Neutrophil (primary cell): Measurements from ENCODE around the gene PPTC7.

Experiments used
- H3K27ac ChIP-seq: fragments of 200-600 bp; sonication (generic); 2 replicates; pipeline ENCODE4 v1.5.1; 2016; ENCODE audit warnings: mild to moderate bottlenecking, moderate library complexity
- H3K27me3 ChIP-seq: fragments of 200-600 bp; sonication (generic); 2 replicates; pipeline ENCODE4 v1.6.0; 2016; ENCODE audit warnings: mild to moderate bottlenecking
- H3K36me3 ChIP-seq: fragments of 200-600 bp; sonication (generic); 2 replicates; pipeline ENCODE4 v1.5.1; 2017
- H3K4me1 ChIP-seq, 2 experiments: fragments of 200-600 bp in 1 of 2; sonication (generic) in 1 of 2; 1 replicate in 1 of 2; 2 replicates in 1 of 2; pipeline versions ENCODE4 v1.5.1 to v1.6.1; 2013 to 2016; ENCODE audit warnings: low read depth in 1 of 2, low read length in 1 of 2, mild to moderate bottlenecking in 1 of 2, moderate library complexity in 1 of 2; ENCODE audit not compliant: control insufficient read depth in 1 of 2, insufficient read depth in 1 of 2
- H3K4me3 ChIP-seq, 2 experiments: fragments of 200-600 bp in 1 of 2; sonication (generic) in 1 of 2; 1 replicate in 1 of 2; 2 replicates in 1 of 2; pipeline ENCODE4 v1.5.1; 2013 to 2016; ENCODE audit warnings: low read depth in 1 of 2, low read length in 1 of 2, mild to moderate bottlenecking in 1 of 2, moderate library complexity in 1 of 2
- H3K9me3 ChIP-seq: fragments of 200-600 bp; sonication (generic); 2 replicates; pipeline ENCODE4 v1.5.1; 2016
- CTCF ChIP-seq: fragments of 200-600 bp; sonication (generic); IDR thresholded peaks from 2 replicates; pipeline ENCODE4 v1.5.1; 2016; ENCODE audit warnings: antibody characterized with exemption

The PPTC7 gene

GRCh38 chr12:110557300-110557699 is 25.8 kb downstream of the PPTC7 start:
- TF ChIP-seq CTCF: no peak
- H3K36me3 ChIP-seq: no peaks in the 10 kb centered on the region

GRCh38 chr12:110556705-110557104 is 26.4 kb downstream of the PPTC7 start:
- Histone ChIP-seq H3K27ac (peak overlapping the region; percentile 16), H3K9me3 (no peaks in the 10 kb centered on the region), H3K27me3 (no peaks in the 10 kb centered on the region), H3K4me1 (peaks cover 32 to 33% of the 10 kb centered on the region in 2 experiments), H3K4me3 (no peak overlapping the region), H3K36me3 (no peaks in the 10 kb centered on the region)
- no peak for TF ChIP-seq CTCF

More at GRCh38 chr12:110557300-110557699, 25.8 kb downstream of the PPTC7 start:
- Histone ChIP-seq H3K27me3 (no peaks in the 10 kb centered on the region), H3K4me1 (peaks cover 37 to 39% of the 10 kb centered on the region in 2 experiments), H3K27ac (peak overlapping the region; percentile 16), H3K9me3 (no peaks in the 10 kb centered on the region), H3K4me3 (no peak overlapping the region)

GRCh38 chr12:110555577-110556406 is 27.3 kb downstream of the PPTC7 start:
- TF ChIP-seq CTCF: no peak
- H3K4me3 ChIP-seq: no peak overlapping the region
- peak overlapping the region; percentile 42 for H3K27ac ChIP-seq
- no peaks in the 10 kb centered on the region for H3K27me3 ChIP-seq
- H3K9me3 ChIP-seq: no peaks in the 10 kb centered on the region
- H3K36me3 ChIP-seq: peaks cover 8% of the 10 kb centered on the region
- H3K4me1 ChIP-seq: peaks cover 22 to 24% of the 10 kb centered on the region in 2 experiments

GRCh38 chr12:110554184-110554583 is 28.9 kb downstream of the PPTC7 start:
- Histone ChIP-seq H3K27me3 (no peaks in the 10 kb centered on the region), H3K9me3 (no peaks in the 10 kb centered on the region), H3K36me3 (peaks cover 14% of the 10 kb centered on the region), H3K4me3 (no peak overlapping the region), H3K4me1 (peaks cover 18 to 19% of the 10 kb centered on the region in 2 experiments), H3K27ac (no peak overlapping the region)
- TF ChIP-seq CTCF: no peak

- no peaks in the 10 kb centered on the region for H3K27me3 ChIP-seq
- no peak overlapping the region for H3K27ac ChIP-seq
- peaks cover 11 to 16% of the 10 kb centered on the region in 2 experiments for H3K4me1 ChIP-seq
- no peaks in the 10 kb centered on the region for H3K9me3 ChIP-seq
- TF ChIP-seq CTCF: no peak
- no peak overlapping the region for H3K4me3 ChIP-seq
- H3K36me3 ChIP-seq: peaks cover 22% of the 10 kb centered on the region
Observed at GRCh38 chr12:110550981-110551380, 32.1 kb downstream of the PPTC7 start.
